T-helper 2 cell (primary cell): ENCODE data around the gene AFF3.
"Not testable (repeated sequence)": the region's sequence is repeated elsewhere in the genome, so short reads cannot be mapped to it uniquely, and the experiment has no call there.

Experiments
- DNase-seq, 5 experiments: peaks; one replicate each; pipeline versions ENCODE4 v3.0.0 to v3.0.0-alpha.2; 2012 to 2022
- total RNA-seq, 2 donors: gene quantifications; one replicate each; lab custom pipeline; 2026; lab: John Stamatoyannopoulos, UW

The AFF3 gene
- total RNA-seq: 7.2 to 9.9 reads per million in 2 donors

- peak in 3 of 5 experiments; percentile 2 to 87 (median 17) for DNase-seq
These were observed at the start of gene AFF3 for GRCh38 chr2:100142393-100142792. TSS of gene AFF3 (minus strand) at chr2:100142590. CDS start at chr2:100104454, 38,136 bp downstream.

- no peak for DNase-seq
These were observed 47.0 kb upstream of the AFF3 start for GRCh38 chr2:100189387-100189786.

- no peak for DNase-seq
These were observed 45.9 kb upstream of the AFF3 start for GRCh38 chr2:100188326-100188725.

GRCh38 chr2:100186126-100186525 is 43.7 kb upstream of the AFF3 start:
- no peak for DNase-seq

- DNase-seq: no peak
These were observed 43.1 kb upstream of the AFF3 start for GRCh38 chr2:100185516-100185915.

GRCh38 chr2:100185105-100185504 is 42.7 kb upstream of the AFF3 start:
- no peak for DNase-seq

- DNase-seq: no peak
These were observed 41.8 kb upstream of the AFF3 start for GRCh38 chr2:100184055-100184737.

- no peak for DNase-seq
These were observed 40.3 kb upstream of the AFF3 start for GRCh38 chr2:100182494-100183361.

GRCh38 chr2:100180503-100180902 is 38.1 kb upstream of the AFF3 start:
- DNase-seq: no peak

- no peak for DNase-seq
These were observed 37.4 kb upstream of the AFF3 start for GRCh38 chr2:100179806-100180205.

- DNase-seq: no peak
These were observed 36.5 kb upstream of the AFF3 start for GRCh38 chr2:100178864-100179263.

GRCh38 chr2:100178085-100178788 is 35.8 kb upstream of the AFF3 start:
- DNase-seq: peak in 1 of 5 experiments; percentile 60

GRCh38 chr2:100176925-100177324 is 34.5 kb upstream of the AFF3 start:
- DNase-seq: no peak

GRCh38 chr2:100174026-100174431 is 31.6 kb upstream of the AFF3 start:
- no peak for DNase-seq

GRCh38 chr2:100166701-100167100 is 24.3 kb upstream of the AFF3 start:
- DNase-seq: no peak

- no peak for DNase-seq
These were observed 21.2 kb upstream of the AFF3 start for GRCh38 chr2:100163605-100164004.

- DNase-seq: no peak
These were observed 19.7 kb upstream of the AFF3 start for GRCh38 chr2:100161945-100162620.

GRCh38 chr2:100160396-100160795 is 18.0 kb upstream of the AFF3 start:
- DNase-seq: no peak

- DNase-seq: not testable (repeated sequence)
These were observed 9.4 kb upstream of the AFF3 start for GRCh38 chr2:100151832-100152231.

GRCh38 chr2:100151310-100151709 is 8.9 kb upstream of the AFF3 start:
- DNase-seq: no peak

GRCh38 chr2:100148883-100149282 is 6.5 kb upstream of the AFF3 start:
- no peak for DNase-seq

GRCh38 chr2:100146657-100146960 is 4.2 kb upstream of the AFF3 start:
- DNase-seq: no peak
